Muscle layer of duodenum (tissue), 2 donors: ENCODE measurements around the gene LIPM.

ENCODE experiments used
- H3K27ac ChIP-seq: one replicate; pipeline ENCODE4 v1.7.0; 2013; ENCODE audit warnings: mild to moderate bottlenecking, low read length
- H3K27me3 ChIP-seq: one replicate; pipeline ENCODE4 v1.7.0; 2013; ENCODE audit warnings: low read depth, mild to moderate bottlenecking, control low read depth, low read length
- H3K36me3 ChIP-seq, 2 donors: one replicate each; pipeline ENCODE4 v1.7.0; 2013; ENCODE audit warnings: low read length in 2 of 2, control low read depth in 1 of 2, mild to moderate bottlenecking in 1 of 2; ENCODE audit not compliant: insufficient read depth in 2 of 2, control insufficient read depth in 1 of 2
- H3K4me1 ChIP-seq, 2 donors: one replicate each; pipeline ENCODE4 v1.7.0; 2013; ENCODE audit warnings: low read length in 2 of 2, mild to moderate bottlenecking in 2 of 2, control low read depth in 1 of 2, moderate library complexity in 1 of 2; ENCODE audit not compliant: insufficient read depth in 2 of 2, control insufficient read depth in 1 of 2
- H3K4me3 ChIP-seq, 2 donors: one replicate each; pipeline ENCODE4 v1.7.0; 2013; ENCODE audit warnings: low read length in 2 of 2, low read depth in 1 of 2, mild to moderate bottlenecking in 1 of 2
- H3K9me3 ChIP-seq, 2 donors: one replicate each; pipeline ENCODE4 v1.7.0; 2013; ENCODE audit warnings: low read length in 2 of 2, control low read depth in 1 of 2, mild to moderate bottlenecking in 1 of 2; ENCODE audit not compliant: control insufficient read depth in 1 of 2
- donor health status: healthy.

LIPM gene

GRCh38 chr10:88802523-88803285, at the start of gene LIPM:
TSS of gene LIPM (plus strand) at chr10:88802730. CDS start at chr10:88802897, 167 bp downstream.
- Histone ChIP-seq H3K27me3 (no peaks in the 10 kb centered on the region), H3K4me1 (no peaks in the 10 kb centered on the region), H3K27ac (no peak within 1 kb of the TSS), H3K4me3 (no peak within 1 kb of the TSS), H3K9me3 (no peaks in the 10 kb centered on the region), H3K36me3 (no peaks in the 10 kb centered on the region)

- no peaks in the 10 kb centered on the region for H3K9me3 ChIP-seq
- no peaks in the 10 kb centered on the region for H3K36me3 ChIP-seq
- no peak overlapping the region for H3K4me3 ChIP-seq
- H3K4me1 ChIP-seq: no peaks in the 10 kb centered on the region
- no peak overlapping the region for H3K27ac ChIP-seq
- no peaks in the 10 kb centered on the region for H3K27me3 ChIP-seq
Observed at GRCh38 chr10:88754287-88754686, 48.2 kb upstream of the LIPM start.

GRCh38 chr10:88755753-88756152, 46.8 kb upstream of the LIPM start:
- no peaks in the 10 kb centered on the region for H3K27me3 ChIP-seq
- H3K36me3 ChIP-seq: no peaks in the 10 kb centered on the region
- no peak overlapping the region for H3K4me3 ChIP-seq
- no peaks in the 10 kb centered on the region for H3K9me3 ChIP-seq
- H3K27ac ChIP-seq: no peak overlapping the region
- H3K4me1 ChIP-seq: no peaks in the 10 kb centered on the region

GRCh38 chr10:88756660-88757059, 45.9 kb upstream of the LIPM start:
- Histone ChIP-seq H3K27ac (no peak overlapping the region), H3K27me3 (no peaks in the 10 kb centered on the region), H3K9me3 (no peaks in the 10 kb centered on the region), H3K36me3 (no peaks in the 10 kb centered on the region), H3K4me3 (no peak overlapping the region), H3K4me1 (no peaks in the 10 kb centered on the region)

GRCh38 chr10:88759366-88760101, 43.0 kb upstream of the LIPM start, which contains the start of gene LIPN:
TSS of gene LIPN (plus strand) at chr10:88760020. CDS start at chr10:88761406, 1,386 bp downstream.
- H3K9me3 ChIP-seq: no peaks in the 10 kb centered on the region
- H3K27ac ChIP-seq: no peak within 1 kb of the TSS
- no peaks in the 10 kb centered on the region for H3K27me3 ChIP-seq
- no peaks in the 10 kb centered on the region for H3K4me1 ChIP-seq
- no peaks in the 10 kb centered on the region for H3K36me3 ChIP-seq
- no peak within 1 kb of the TSS for H3K4me3 ChIP-seq

GRCh38 chr10:88762906-88763305, 39.6 kb upstream of the LIPM start:
- Histone ChIP-seq H3K4me3 (no peak overlapping the region), H3K4me1 (no peaks in the 10 kb centered on the region), H3K36me3 (no peaks in the 10 kb centered on the region), H3K27ac (no peak overlapping the region), H3K9me3 (no peaks in the 10 kb centered on the region), H3K27me3 (no peaks in the 10 kb centered on the region)

- Histone ChIP-seq H3K27me3 (no peaks in the 10 kb centered on the region), H3K4me1 (no peaks in the 10 kb centered on the region), H3K27ac (no peak overlapping the region), H3K9me3 (no peaks in the 10 kb centered on the region), H3K36me3 (no peaks in the 10 kb centered on the region), H3K4me3 (no peak overlapping the region)
Observed at GRCh38 chr10:88763441-88763840, 39.1 kb upstream of the LIPM start.

- no peak overlapping the region for H3K4me3 ChIP-seq
- H3K4me1 ChIP-seq: no peaks in the 10 kb centered on the region
- H3K9me3 ChIP-seq: no peaks in the 10 kb centered on the region
- no peak overlapping the region for H3K27ac ChIP-seq
- H3K27me3 ChIP-seq: no peaks in the 10 kb centered on the region
- no peaks in the 10 kb centered on the region for H3K36me3 ChIP-seq
Observed at GRCh38 chr10:88764110-88764509, 38.4 kb upstream of the LIPM start.

- no peaks in the 10 kb centered on the region for H3K27me3 ChIP-seq
- no peaks in the 10 kb centered on the region for H3K36me3 ChIP-seq
- no peaks in the 10 kb centered on the region for H3K9me3 ChIP-seq
Observed at GRCh38 chr10:88765816-88766215, 36.7 kb upstream of the LIPM start.

GRCh38 chr10:88769384-88769783, 33.1 kb upstream of the LIPM start:
- Histone ChIP-seq H3K4me1 (no peaks in the 10 kb centered on the region), H3K9me3 (no peaks in the 10 kb centered on the region), H3K27ac (no peak overlapping the region), H3K27me3 (no peaks in the 10 kb centered on the region), H3K36me3 (no peaks in the 10 kb centered on the region), H3K4me3 (no peak overlapping the region)

More at GRCh38 chr10:88765816-88766215, 36.7 kb upstream of the LIPM start:
- H3K4me3 ChIP-seq: no peak overlapping the region
- H3K27ac ChIP-seq: no peak overlapping the region
- H3K4me1 ChIP-seq: no peaks in the 10 kb centered on the region

- Histone ChIP-seq H3K4me3 (no peak overlapping the region), H3K27me3 (no peaks in the 10 kb centered on the region), H3K4me1 (no peaks in the 10 kb centered on the region), H3K27ac (no peak overlapping the region), H3K36me3 (no peaks in the 10 kb centered on the region), H3K9me3 (no peaks in the 10 kb centered on the region)
Observed at GRCh38 chr10:88781206-88781605, 21.3 kb upstream of the LIPM start.
